KMS-11 (cell line): ENCODE results near the gene FGGY.

ENCODE experiments used
- H2AFZ ChIP-seq: fragments of 200-600 bp; sonication (generic); 2 replicates; pipeline ENCODE4 v1.6.1; 2016; ENCODE audit warnings: antibody characterized with exemption, mixed run types, low read depth
- H3K27ac ChIP-seq: fragments of 200-600 bp; sonication (generic); 2 replicates; pipeline ENCODE4 v1.6.1; 2016; ENCODE audit warnings: mild to moderate bottlenecking, mixed run types
- H3K27me3 ChIP-seq: fragments of 200-600 bp; sonication (generic); 2 replicates; pipeline ENCODE4 v1.6.1; 2017; ENCODE audit warnings: mild to moderate bottlenecking, low read depth, mixed run types, moderate library complexity; ENCODE audit not compliant: insufficient read depth
- H3K36me3 ChIP-seq: fragments of 200-600 bp; sonication (generic); 2 replicates; pipeline ENCODE4 v1.6.1; 2017; ENCODE audit warnings: mild to moderate bottlenecking, mixed run types; ENCODE audit not compliant: insufficient read depth
- H3K4me1 ChIP-seq: fragments of 200-600 bp; sonication (generic); 2 replicates; pipeline ENCODE4 v1.6.1; 2016; ENCODE audit warnings: mild to moderate bottlenecking, low read depth, mixed run types; ENCODE audit not compliant: poor library complexity, severe bottlenecking
- H3K4me2 ChIP-seq: fragments of 200-600 bp; sonication (generic); 2 replicates; pipeline ENCODE4 v1.7.0; 2016; ENCODE audit warnings: mild to moderate bottlenecking, mixed run types
- H3K4me3 ChIP-seq: fragments of 200-600 bp; sonication (generic); IDR thresholded peaks from 2 replicates; pipeline ENCODE4 v1.6.1; 2017; ENCODE audit warnings: low read depth, low read length, mixed read lengths; ENCODE audit not compliant: insufficient read depth
- H3K79me2 ChIP-seq: fragments of 200-600 bp; sonication (generic); 2 replicates; pipeline ENCODE4 v1.6.1; 2016; ENCODE audit warnings: low read depth, mixed run types; ENCODE audit not compliant: insufficient read depth
- H3K9ac ChIP-seq: fragments of 200-600 bp; sonication (generic); 2 replicates; pipeline ENCODE4 v1.6.1; 2016; ENCODE audit warnings: mild to moderate bottlenecking, mixed run types
- H4K20me1 ChIP-seq: fragments of 200-600 bp; sonication (generic); 2 replicates; pipeline ENCODE4 v1.6.1; 2016; ENCODE audit warnings: mild to moderate bottlenecking, mixed run types; ENCODE audit not compliant: insufficient read depth
- CTCF ChIP-seq: fragments of 200-600 bp; sonication (generic); conservative IDR thresholded peaks from 2 replicates; pipeline ENCODE4 v1.6.1; 2017; ENCODE audit warnings: low read depth, mild to moderate bottlenecking, antibody characterized with exemption, low read length, moderate library complexity, mixed read lengths

FGGY gene

GRCh38 chr1:59279645-59280044, 17.2 kb upstream of the FGGY start:
- no peak for TF ChIP-seq CTCF
- Histone ChIP-seq H3K4me1 (no peaks in the 10 kb centered on the region), H3K36me3 (no peaks in the 10 kb centered on the region), H3K27me3 (no peaks in the 10 kb centered on the region), H3K4me3 (no peak overlapping the region), H2AFZ (no peak overlapping the region), H3K9ac (no peak overlapping the region), H3K27ac (no peak overlapping the region), H4K20me1 (no peaks in the 10 kb centered on the region), H3K79me2 (no peaks in the 10 kb centered on the region), H3K4me2 (no peak overlapping the region)

- TF ChIP-seq CTCF = no peak
- Histone ChIP-seq H3K4me3 (no peak overlapping the region), H3K4me1 (no peaks in the 10 kb centered on the region), H4K20me1 (no peaks in the 10 kb centered on the region), H3K27ac (no peak overlapping the region), H3K27me3 (no peaks in the 10 kb centered on the region), H3K9ac (no peak overlapping the region), H3K36me3 (no peaks in the 10 kb centered on the region), H2AFZ (no peak overlapping the region), H3K79me2 (no peaks in the 10 kb centered on the region), H3K4me2 (no peak overlapping the region)
Measured at GRCh38 chr1:59282951-59283350, 13.9 kb upstream of the FGGY start.

GRCh38 chr1:59285691-59286090, 11.2 kb upstream of the FGGY start:
- no peaks in the 10 kb centered on the region for H3K79me2 ChIP-seq
- H4K20me1 ChIP-seq = no peaks in the 10 kb centered on the region
- TF ChIP-seq CTCF = no peak
- H3K9ac ChIP-seq = no peak overlapping the region
- H3K27ac ChIP-seq = no peak overlapping the region
- H3K4me2 ChIP-seq = no peak overlapping the region
- H3K27me3 ChIP-seq = no peaks in the 10 kb centered on the region
- no peak overlapping the region for H2AFZ ChIP-seq
- H3K4me3 ChIP-seq = no peak overlapping the region
- H3K4me1 ChIP-seq = no peaks in the 10 kb centered on the region
- H3K36me3 ChIP-seq = no peaks in the 10 kb centered on the region

- TF ChIP-seq CTCF = no peak
- no peaks in the 10 kb centered on the region for H3K79me2 ChIP-seq
- no peak overlapping the region for H3K4me3 ChIP-seq
- no peak overlapping the region for H3K4me2 ChIP-seq
- no peaks in the 10 kb centered on the region for H3K36me3 ChIP-seq
- H3K27me3 ChIP-seq = no peaks in the 10 kb centered on the region
- no peaks in the 10 kb centered on the region for H4K20me1 ChIP-seq
- H3K27ac ChIP-seq = no peak overlapping the region
- H3K4me1 ChIP-seq = peaks cover 10% of the 10 kb centered on the region
- no peak overlapping the region for H3K9ac ChIP-seq
- no peak overlapping the region for H2AFZ ChIP-seq
Measured at GRCh38 chr1:59288046-59288445, 8.8 kb upstream of the FGGY start.

- Histone ChIP-seq H3K27ac (no peak overlapping the region), H3K79me2 (no peaks in the 10 kb centered on the region), H3K4me3 (no peak overlapping the region), H3K4me1 (peaks cover 10% of the 10 kb centered on the region), H3K36me3 (no peaks in the 10 kb centered on the region), H4K20me1 (no peaks in the 10 kb centered on the region), H3K4me2 (no peak overlapping the region), H2AFZ (no peak overlapping the region), H3K9ac (no peak overlapping the region), H3K27me3 (no peaks in the 10 kb centered on the region)
- TF ChIP-seq CTCF = no peak
Measured at GRCh38 chr1:59289570-59289969, 7.3 kb upstream of the FGGY start.
